LNCaP clone FGC (cell line): ENCODE data around the gene RUNX3.

Experiments used
- DNase-seq: peaks from one replicate; pipeline ENCODE4 v3.0.0-alpha.2; 2011; ENCODE audit warnings: low read depth
- H3K4me3 ChIP-seq: 2 replicates; pipeline ENCODE4 v1.5.1; 2011; ENCODE audit warnings: mild to moderate bottlenecking, low read depth, low read length, control low read depth
- CTCF ChIP-seq: IDR thresholded peaks from 2 replicates; pipeline ENCODE4 v1.5.1; 2012; ENCODE audit warnings: mild to moderate bottlenecking; ENCODE audit not compliant: control insufficient read depth, insufficient read depth; ENCODE audit errors: extremely low read depth

RUNX3 gene

GRCh38 chr1:24970926-24971875, 41.1 kb upstream of the RUNX3 start:
- H3K4me3 ChIP-seq: no peak overlapping the region
- no peak for DNase-seq
- no peak for TF ChIP-seq CTCF

GRCh38 chr1:24970399-24970753, 40.3 kb upstream of the RUNX3 start:
- no peak overlapping the region for H3K4me3 ChIP-seq
- no peak for DNase-seq
- no peak for TF ChIP-seq CTCF

GRCh38 chr1:24969596-24970398, 39.7 kb upstream of the RUNX3 start:
- no peak overlapping the region for H3K4me3 ChIP-seq
- DNase-seq: no peak
- no peak for TF ChIP-seq CTCF

- no peak for DNase-seq
- no peak for TF ChIP-seq CTCF
- no peak overlapping the region for H3K4me3 ChIP-seq
Measured at GRCh38 chr1:24968941-24969585, 39.0 kb upstream of the RUNX3 start.

- H3K4me3 ChIP-seq: no peak overlapping the region
- TF ChIP-seq CTCF: no peak
- DNase-seq: no peak
Measured at GRCh38 chr1:24967962-24968361, 37.9 kb upstream of the RUNX3 start.

- no peak overlapping the region for H3K4me3 ChIP-seq
- TF ChIP-seq CTCF: no peak
- no peak for DNase-seq
Measured at GRCh38 chr1:24967555-24967954, 37.5 kb upstream of the RUNX3 start.
